Measurements from ENCODE around the gene ENOX1.

- TF ChIP-seq, protein P1, sequence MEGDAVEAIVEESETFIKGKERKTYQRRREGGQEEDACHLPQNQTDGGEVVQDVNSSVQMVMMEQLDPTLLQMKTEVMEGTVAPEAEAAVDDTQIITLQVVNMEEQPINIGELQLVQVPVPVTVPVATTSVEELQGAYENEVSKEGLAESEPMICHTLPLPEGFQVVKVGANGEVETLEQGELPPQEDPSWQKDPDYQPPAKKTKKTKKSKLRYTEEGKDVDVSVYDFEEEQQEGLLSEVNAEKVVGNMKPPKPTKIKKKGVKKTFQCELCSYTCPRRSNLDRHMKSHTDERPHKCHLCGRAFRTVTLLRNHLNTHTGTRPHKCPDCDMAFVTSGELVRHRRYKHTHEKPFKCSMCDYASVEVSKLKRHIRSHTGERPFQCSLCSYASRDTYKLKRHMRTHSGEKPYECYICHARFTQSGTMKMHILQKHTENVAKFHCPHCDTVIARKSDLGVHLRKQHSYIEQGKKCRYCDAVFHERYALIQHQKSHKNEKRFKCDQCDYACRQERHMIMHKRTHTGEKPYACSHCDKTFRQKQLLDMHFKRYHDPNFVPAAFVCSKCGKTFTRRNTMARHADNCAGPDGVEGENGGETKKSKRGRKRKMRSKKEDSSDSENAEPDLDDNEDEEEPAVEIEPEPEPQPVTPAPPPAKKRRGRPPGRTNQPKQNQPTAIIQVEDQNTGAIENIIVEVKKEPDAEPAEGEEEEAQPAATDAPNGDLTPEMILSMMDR (conservative IDR thresholded peaks at IDR 0.05) = no peak
- no peak for TF ChIP-seq EZH2 (IDR thresholded peaks at IDR 0.05; ENCODE audit: low read depth)
Measured at GRCh38 chr13:43293008-43293407, 493.8 kb downstream of the ENOX1 start.
